PC-3 (cell line): ENCODE results near the gene ME2.

ENCODE experiments used
- CTCF ChIP-seq: fragments of 300-600 bp; sonication (generic); conservative IDR thresholded peaks from 2 replicates; pipeline ENCODE4 v1.5.1; 2017; ENCODE audit warnings: antibody characterized with exemption, low read depth, mild to moderate bottlenecking, low read length
- EZH2 ChIP-seq: fragments of 300-600 bp; sonication (generic); IDR thresholded peaks from one replicate; pipeline ENCODE4 v1.6.1; 2017; ENCODE audit warnings: antibody characterized with exemption, mild to moderate bottlenecking, low read length; ENCODE audit not compliant: unreplicated experiment
- EZH2phosphoT487 ChIP-seq: fragments of 300-600 bp; sonication (generic); IDR thresholded peaks from 2 replicates; pipeline ENCODE4 v1.6.1; 2018; ENCODE audit warnings: mild to moderate bottlenecking, antibody characterized with exemption, low read length, borderline replicate concordance

GRCh38 chr18:50938912-50939311 is 60.0 kb downstream of the ME2 start:
- TF ChIP-seq CTCF (no peak), EZH2 (no peak), EZH2phosphoT487 (no peak)
